CD4-positive, alpha-beta T cell treated with Interleukin-6 at 100 ng/mL for 8 hours (primary cell): ENCODE data around the gene ANKLE2.
"Not testable (repeated sequence)": the region's sequence is repeated elsewhere in the genome, so short reads cannot be mapped to it uniquely, and the experiment has no call there.

Experiments used
- DNase-seq: peaks from one replicate; pipeline ENCODE4 v3.0.0-alpha.2; 2020; ENCODE audit warnings: mixed read lengths, low spot score

The ANKLE2 gene

GRCh38 chr12:132776816-132777568 is 15.4 kb upstream of the ANKLE2 start:
- DNase-seq, result no peak

- DNase-seq, result not testable (repeated sequence)
Measured at GRCh38 chr12:132776230-132776625, 14.6 kb upstream of the ANKLE2 start.

GRCh38 chr12:132775502-132776229 is 14.0 kb upstream of the ANKLE2 start:
- no peak for DNase-seq

GRCh38 chr12:132774646-132775275 is 13.1 kb upstream of the ANKLE2 start:
- DNase-seq, result no peak

GRCh38 chr12:132774159-132774558 is 12.5 kb upstream of the ANKLE2 start:
- DNase-seq, result no peak

GRCh38 chr12:132773077-132773955 is 11.7 kb upstream of the ANKLE2 start:
- peak; percentile 57 for DNase-seq

GRCh38 chr12:132772606-132773005 is 11.0 kb upstream of the ANKLE2 start:
- no peak for DNase-seq

GRCh38 chr12:132771126-132771838 is 9.7 kb upstream of the ANKLE2 start:
- peak; percentile 71 for DNase-seq

GRCh38 chr12:132766380-132767085 is 4.9 kb upstream of the ANKLE2 start:
- DNase-seq, result no peak

GRCh38 chr12:132765361-132765760 is 3.7 kb upstream of the ANKLE2 start:
- no peak for DNase-seq

- no peak for DNase-seq
Measured at GRCh38 chr12:132764231-132764630, 2.6 kb upstream of the ANKLE2 start.

GRCh38 chr12:132761921-132762583 is 420 bp upstream of the ANKLE2 start:
- peak; percentile 86 for DNase-seq

- no peak for DNase-seq
Measured at GRCh38 chr12:132759359-132759758, 2.3 kb downstream of the ANKLE2 start.

- DNase-seq, result not testable (repeated sequence)
Measured at GRCh38 chr12:132758825-132759224, 2.8 kb downstream of the ANKLE2 start.

- no peak for DNase-seq
Measured at GRCh38 chr12:132754160-132754932, 7.3 kb downstream of the ANKLE2 start.

- DNase-seq, result not testable (repeated sequence)
Measured at GRCh38 chr12:132753670-132754069, 8.0 kb downstream of the ANKLE2 start.

GRCh38 chr12:132748319-132748718 is 13.3 kb downstream of the ANKLE2 start:
- DNase-seq, result no peak

GRCh38 chr12:132747896-132748295 is 13.7 kb downstream of the ANKLE2 start:
- no peak for DNase-seq

GRCh38 chr12:132747395-132747794 is 14.2 kb downstream of the ANKLE2 start:
- no peak for DNase-seq
